AML-193 (cell line): ENCODE data around the gene S100A16.
"Not testable (repeated sequence)": the region's sequence is repeated elsewhere in the genome, so short reads cannot be mapped to it uniquely, and the experiment has no call there.

Experiments
- DNase-seq, 2 experiments: peaks; one replicate each; lab custom pipeline; 2025; lab: John Stamatoyannopoulos, UW

Gene S100A16

GRCh38 chr1:153615406-153615805 lies 2.5 kb upstream of the S100A16 start:
- DNase-seq, result no peak

- DNase-seq, result no peak
These were observed 2.0 kb upstream of the S100A16 start for GRCh38 chr1:153614906-153615305.

GRCh38 chr1:153614189-153614900 lies 1.4 kb upstream of the S100A16 start:
- no peak for DNase-seq

- DNase-seq, result no peak
These were observed 469 bp upstream of the S100A16 start for GRCh38 chr1:153613406-153613805.

- DNase-seq, result no peak
These were observed 704 bp downstream of the S100A16 start for GRCh38 chr1:153612111-153612754.

- no peak for DNase-seq
These were observed 1.6 kb downstream of the S100A16 start for GRCh38 chr1:153611356-153611755.

- no peak for DNase-seq
These were observed 2.1 kb downstream of the S100A16 start for GRCh38 chr1:153610811-153611301.

GRCh38 chr1:153610334-153610733 lies 2.6 kb downstream of the S100A16 start:
- no peak for DNase-seq

GRCh38 chr1:153609585-153609907 lies 3.4 kb downstream of the S100A16 start:
- no peak for DNase-seq

GRCh38 chr1:153608742-153609584 lies 4.0 kb downstream of the S100A16 start:
- DNase-seq, result no peak

- DNase-seq, result no peak
These were observed 4.8 kb downstream of the S100A16 start for GRCh38 chr1:153608089-153608682.

GRCh38 chr1:153607381-153607780 lies 5.6 kb downstream of the S100A16 start:
- no peak for DNase-seq

- DNase-seq, result no peak
These were observed 6.7 kb downstream of the S100A16 start for GRCh38 chr1:153606194-153606593.

- no peak for DNase-seq
These were observed 10.2 kb downstream of the S100A16 start for GRCh38 chr1:153602749-153603148.

GRCh38 chr1:153599847-153600246 lies 13.1 kb downstream of the S100A16 start:
- no peak for DNase-seq

GRCh38 chr1:153598309-153599172 lies 14.4 kb downstream of the S100A16 start:
- DNase-seq, result peak; percentile 59 to 78

GRCh38 chr1:153597206-153597605 lies 15.7 kb downstream of the S100A16 start:
- DNase-seq, result no peak

- no peak for DNase-seq
These were observed 20.2 kb downstream of the S100A16 start for GRCh38 chr1:153592748-153593147.

GRCh38 chr1:153588482-153588881 lies 24.5 kb downstream of the S100A16 start:
- DNase-seq, result no peak

- DNase-seq, result not testable (repeated sequence)
These were observed 24.9 kb downstream of the S100A16 start for GRCh38 chr1:153588033-153588432.

- no peak for DNase-seq
These were observed 25.6 kb downstream of the S100A16 start for GRCh38 chr1:153587314-153587713.
